H9 (cell line): ENCODE data around the gene DGKE. TPM values are rescaled to one million over a fixed set of nuclear protein-coding genes. Genes with fewer than 3 reads are reported as not detected.

Source experiments
- DNase-seq: peaks from one replicate; pipeline ENCODE4 v3.0.0-alpha.2; 2017
- H2AFZ ChIP-seq: one replicate; pipeline ENCODE4 v1.6.1; 2013; ENCODE audit warnings: mild to moderate bottlenecking, low read length, control low read depth, moderate library complexity
- H2AK5ac ChIP-seq: 2 replicates; pipeline ENCODE4 v1.6.1; 2013; ENCODE audit warnings: low read length, control low read depth, mixed read lengths; ENCODE audit not compliant: insufficient read length
- H2BK120ac ChIP-seq: one replicate; pipeline ENCODE4 v1.6.1; 2013; ENCODE audit warnings: low read depth, mild to moderate bottlenecking, low read length, control low read depth, inconsistent platforms; ENCODE audit not compliant: poor library complexity, severe bottlenecking
- H2BK12ac ChIP-seq: 2 replicates; pipeline ENCODE4 v1.6.1; 2013; ENCODE audit warnings: low read length, control low read depth, mixed read lengths, low read depth; ENCODE audit not compliant: insufficient read length
- H2BK15ac ChIP-seq: 2 replicates; pipeline ENCODE4 v1.6.1; 2013; ENCODE audit warnings: low read depth, low read length, control low read depth
- H2BK20ac ChIP-seq: one replicate; pipeline ENCODE4 v1.6.1; 2013; ENCODE audit warnings: low read depth, mild to moderate bottlenecking, low read length, control low read depth, inconsistent platforms; ENCODE audit not compliant: poor library complexity, severe bottlenecking
- H2BK5ac ChIP-seq: 2 replicates; pipeline ENCODE4 v1.6.1; 2013; ENCODE audit warnings: low read length, control low read depth, mixed read lengths; ENCODE audit not compliant: insufficient read length
- H3K14ac ChIP-seq: 2 replicates; pipeline ENCODE4 v1.6.1; 2013; ENCODE audit warnings: low read length, control low read depth; ENCODE audit not compliant: insufficient read depth
- H3K18ac ChIP-seq: 2 replicates; pipeline ENCODE4 v1.6.1; 2013; ENCODE audit warnings: low read depth, mild to moderate bottlenecking, mixed read lengths, low read length, control low read depth; ENCODE audit not compliant: insufficient read length
- H3K23ac ChIP-seq: 2 replicates; pipeline ENCODE4 v1.6.1; 2013; ENCODE audit warnings: low read length, control low read depth, mixed read lengths, low read depth; ENCODE audit not compliant: insufficient read length
- H3K23me2 ChIP-seq: 2 replicates; pipeline ENCODE4 v1.6.1; 2013; ENCODE audit warnings: low read depth, mild to moderate bottlenecking, mixed read lengths, low read length, control low read depth; ENCODE audit not compliant: insufficient read length, poor library complexity, severe bottlenecking
- H3K27ac ChIP-seq: 2 replicates; pipeline ENCODE4 v1.5.1; 2013; ENCODE audit warnings: low read length, control low read depth, mixed read lengths, low read depth; ENCODE audit not compliant: insufficient read length
- H3K27me3 ChIP-seq: 2 replicates; pipeline ENCODE4 v1.6.1; 2013; ENCODE audit warnings: low read length, control low read depth, inconsistent platforms; ENCODE audit not compliant: insufficient read depth
- H3K4ac ChIP-seq: 2 replicates; pipeline ENCODE4 v1.6.1; 2013; ENCODE audit warnings: low read depth, mild to moderate bottlenecking, control low read depth, inconsistent platforms, low read length, moderate library complexity
- H3K4me1 ChIP-seq: 2 replicates; pipeline ENCODE4 v1.6.1; 2013; ENCODE audit warnings: low read length, control low read depth, inconsistent platforms; ENCODE audit not compliant: insufficient read depth
- H3K4me2 ChIP-seq: 2 replicates; pipeline ENCODE4 v1.6.1; 2013; ENCODE audit warnings: low read length, control low read depth, mixed read lengths; ENCODE audit not compliant: insufficient read length, insufficient read depth
- H3K56ac ChIP-seq: 2 replicates; pipeline ENCODE4 v1.6.1; 2013; ENCODE audit warnings: low read depth, mild to moderate bottlenecking, mixed read lengths, low read length, control low read depth; ENCODE audit not compliant: insufficient read length
- H3K79me1 ChIP-seq: 2 replicates; pipeline ENCODE4 v1.6.1; 2013; ENCODE audit warnings: low read depth, mild to moderate bottlenecking, moderate library complexity, low read length, control low read depth, inconsistent platforms; ENCODE audit not compliant: insufficient read depth, poor library complexity, severe bottlenecking
- H3K79me2 ChIP-seq: 2 replicates; pipeline ENCODE4 v1.6.1; 2013; ENCODE audit warnings: low read length, control low read depth, inconsistent platforms; ENCODE audit not compliant: insufficient read depth
- H3K9ac ChIP-seq: 2 replicates; pipeline ENCODE4 v1.6.1; 2013; ENCODE audit warnings: low read length, control low read depth, mixed read lengths; ENCODE audit not compliant: insufficient read length; ENCODE audit errors: extremely low read depth
- H3K9me3 ChIP-seq: one replicate; pipeline ENCODE4 v1.6.1; 2013; ENCODE audit warnings: low read depth, low read length, inconsistent platforms; ENCODE audit not compliant: control insufficient read depth
- H3T11ph ChIP-seq: one replicate; pipeline ENCODE4 v1.6.1; 2013; ENCODE audit warnings: mild to moderate bottlenecking, low read length, control low read depth, inconsistent platforms
- H4K20me1 ChIP-seq: one replicate; pipeline ENCODE4 v1.6.1; 2013; ENCODE audit not compliant: control insufficient read depth, insufficient read length, insufficient read depth
- H4K5ac ChIP-seq: 2 replicates; pipeline ENCODE4 v1.6.1; 2013; ENCODE audit warnings: low read depth, mild to moderate bottlenecking, mixed read lengths, low read length, control low read depth; ENCODE audit not compliant: insufficient read length
- H4K8ac ChIP-seq: replicated peaks from 2 replicates; pipeline ENCODE4 v1.6.1; 2013; ENCODE audit warnings: low read length, control low read depth, mixed read lengths, low read depth; ENCODE audit not compliant: insufficient read length
- H4K91ac ChIP-seq: 2 replicates; pipeline ENCODE4 v1.6.1; 2013; ENCODE audit warnings: low read depth, mild to moderate bottlenecking, moderate library complexity, mixed read lengths, low read length, control low read depth; ENCODE audit not compliant: insufficient read length
- H3K27ac Mint-ChIP-seq, 3 experiments: 2 replicates in 2 of 3; 3 replicates in 1 of 3; pipeline ENCODE4 v1.8.0; 2020 to 2021; ENCODE audit warnings: mixed read lengths in 3 of 3, mild to moderate bottlenecking in 1 of 3, moderate library complexity in 1 of 3
- H3K27me3 Mint-ChIP-seq: 2 replicates; pipeline ENCODE4 v1.8.0; 2021; ENCODE audit warnings: low read depth, mild to moderate bottlenecking, moderate library complexity, mixed read lengths
- H3K36me3 Mint-ChIP-seq, 3 experiments: 2 replicates in 2 of 3; 3 replicates in 1 of 3; pipeline ENCODE4 v1.8.0; 2020 to 2021; ENCODE audit warnings: low read depth in 3 of 3, mixed read lengths in 3 of 3; ENCODE audit not compliant: insufficient read depth in 1 of 3
- H3K4me1 Mint-ChIP-seq, 2 experiments: 2 replicates each; pipeline ENCODE4 v1.8.0; 2020; ENCODE audit warnings: mixed read lengths in 2 of 2
- H3K4me3 Mint-ChIP-seq, 2 experiments: 2 replicates in 1 of 2; 3 replicates in 1 of 2; pipeline ENCODE4 v1.8.0; 2020 to 2021; ENCODE audit warnings: mild to moderate bottlenecking in 2 of 2, mixed read lengths in 2 of 2, moderate library complexity in 1 of 2
- H3K9me3 Mint-ChIP-seq, 2 experiments: 2 replicates in 1 of 2; 3 replicates in 1 of 2; pipeline ENCODE4 v1.8.0; 2020; ENCODE audit warnings: mild to moderate bottlenecking in 2 of 2, mixed read lengths in 2 of 2, moderate library complexity in 1 of 2
- WGBS: extraction: QIAGEN DNeasy Blood & Tissue Kit; methylation state at CpG from one replicate; pipeline ENCODE4 v1.1.7; 2013; ENCODE audit warnings: missing lambda C conversion rate, low lambda C conversion rate, mixed read lengths; ENCODE audit not compliant: insufficient read length; ENCODE audit errors: extremely low coverage; 5-methylcytosine and 5-hydroxymethylcytosine counted together
- total RNA-seq: library from RNA; stranded (reverse); gene quantifications from 2 replicates; pipeline ENCODE4 v1.2.1, GENCODE V29; 2021
- TF ChIP-seq, protein P1 (sequence below): fragments of 200-600 bp; sonication (generic); conservative IDR thresholded peaks from 3 replicates; pipeline ENCODE4 v1.8.0; 2021; ENCODE audit warnings: antibody characterized with exemption, mild to moderate bottlenecking

DGKE gene
- total RNA-seq, 1 experiment from 2014 or later, result 4.9 TPM

DNA sequence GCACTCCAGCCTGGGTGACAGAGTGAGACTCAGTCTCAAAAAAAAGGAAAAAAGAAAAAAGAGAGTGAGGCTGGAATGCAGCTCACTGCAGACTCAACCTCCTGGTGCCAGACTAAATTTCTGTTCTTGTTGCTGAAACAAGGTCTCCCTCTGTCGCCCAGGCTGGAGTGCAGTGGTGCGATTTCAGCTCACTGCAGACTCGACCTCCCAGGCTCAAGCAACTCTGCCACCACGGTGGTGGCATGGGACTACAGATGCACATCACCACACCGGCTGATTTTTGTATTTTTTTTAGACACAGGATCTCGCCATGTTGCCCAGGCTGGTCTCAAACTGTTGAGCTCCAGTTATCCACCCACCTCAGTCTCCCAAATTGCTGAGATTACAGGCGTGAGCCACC lies 45.3 kb downstream of the DGKE start:
- Histone ChIP-seq H3K27ac (no peak overlapping the region), H3K9me3 (no peaks in the 10 kb centered on the region), H2AK5ac (no peak overlapping the region), H3K79me1 (no peaks in the 10 kb centered on the region), H3K4me1 (0 out of 2 replicates have a peak, but pooled peaks cover 3% of the 10 kb centered on the region), H2BK120ac (no peak overlapping the region), H3K18ac (no peak overlapping the region), H3K4ac (no peak overlapping the region), H3K56ac (no peak overlapping the region), H2BK20ac (no peak overlapping the region), H4K8ac (no peak overlapping the region), H3T11ph (no peak overlapping the region), H3K27me3 (no peaks in the 10 kb centered on the region), H3K23ac (no peak overlapping the region), H3K79me2 (no peaks in the 10 kb centered on the region), H3K23me2 (no peaks in the 10 kb centered on the region), H4K20me1 (no peaks in the 10 kb centered on the region), H2BK12ac (no peak overlapping the region), H3K4me2 (no peak overlapping the region), H2BK15ac (no peak overlapping the region), H3K14ac (no peak overlapping the region), H3K9ac (no peak overlapping the region), H4K91ac (no peak overlapping the region), H4K5ac (no peak overlapping the region), H2BK5ac (no peak overlapping the region), H2AFZ (no peak overlapping the region)
- TF ChIP-seq, protein P1, sequence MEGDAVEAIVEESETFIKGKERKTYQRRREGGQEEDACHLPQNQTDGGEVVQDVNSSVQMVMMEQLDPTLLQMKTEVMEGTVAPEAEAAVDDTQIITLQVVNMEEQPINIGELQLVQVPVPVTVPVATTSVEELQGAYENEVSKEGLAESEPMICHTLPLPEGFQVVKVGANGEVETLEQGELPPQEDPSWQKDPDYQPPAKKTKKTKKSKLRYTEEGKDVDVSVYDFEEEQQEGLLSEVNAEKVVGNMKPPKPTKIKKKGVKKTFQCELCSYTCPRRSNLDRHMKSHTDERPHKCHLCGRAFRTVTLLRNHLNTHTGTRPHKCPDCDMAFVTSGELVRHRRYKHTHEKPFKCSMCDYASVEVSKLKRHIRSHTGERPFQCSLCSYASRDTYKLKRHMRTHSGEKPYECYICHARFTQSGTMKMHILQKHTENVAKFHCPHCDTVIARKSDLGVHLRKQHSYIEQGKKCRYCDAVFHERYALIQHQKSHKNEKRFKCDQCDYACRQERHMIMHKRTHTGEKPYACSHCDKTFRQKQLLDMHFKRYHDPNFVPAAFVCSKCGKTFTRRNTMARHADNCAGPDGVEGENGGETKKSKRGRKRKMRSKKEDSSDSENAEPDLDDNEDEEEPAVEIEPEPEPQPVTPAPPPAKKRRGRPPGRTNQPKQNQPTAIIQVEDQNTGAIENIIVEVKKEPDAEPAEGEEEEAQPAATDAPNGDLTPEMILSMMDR, result no peak
- no peaks in the 10 kb centered on the region; a peak in 2 of 5 replicates for H3K9me3 Mint-ChIP-seq
- no peak for DNase-seq
- H3K4me3 Mint-ChIP-seq, result no peak overlapping the region
- WGBS, result no CpG with 5 or more reads among the region's 7 CpGs
- no peak overlapping the region for H3K27ac Mint-ChIP-seq
- no peaks in the 10 kb centered on the region; a peak in 1 of 7 replicates for H3K36me3 Mint-ChIP-seq
- H3K27me3 Mint-ChIP-seq, result peaks cover 6% of the 10 kb centered on the region
- no peaks in the 10 kb centered on the region for H3K4me1 Mint-ChIP-seq
